HepG2 (cell line): ENCODE data around the gene TMEM165. TPM values are rescaled to one million over a fixed set of nuclear protein-coding genes. Genes with fewer than 3 reads are reported as not detected.

Experiments used
- ATRX ChIP-seq: sonication (generic); formaldehyde crosslinking; IDR thresholded peaks from 2 replicates; pipeline ENCODE4 v1.4.0; 2020; ENCODE audit warnings: missing genetic modification reagents, borderline replicate concordance
- CBX5 ChIP-seq: sonication (generic); formaldehyde crosslinking; IDR thresholded peaks from 2 replicates; pipeline ENCODE4 v1.4.0; 2020; ENCODE audit warnings: missing genetic modification reagents, borderline replicate concordance
- CREBL2 ChIP-seq: sonication (generic); formaldehyde crosslinking; IDR thresholded peaks from 2 replicates; pipeline ENCODE4 v1.8.1; 2023; ENCODE audit warnings: missing genetic modification reagents, mild to moderate bottlenecking, borderline replicate concordance
- E2F2 ChIP-seq: sonication (generic); formaldehyde crosslinking; IDR thresholded peaks from 2 replicates; pipeline ENCODE4 v1.4.0; 2020; ENCODE audit warnings: missing genetic modification reagents, borderline replicate concordance
- ESRRA ChIP-seq: sonication (generic); formaldehyde crosslinking; IDR thresholded peaks from 2 replicates; pipeline ENCODE4 v1.5.1; 2020; ENCODE audit warnings: mild to moderate bottlenecking, low read depth, missing genetic modification reagents
- GATA4 ChIP-seq: sonication (generic); IDR thresholded peaks from 2 replicates; pipeline ENCODE4 v1.6.1; 2016; ENCODE audit warnings: antibody characterized with exemption, low read depth, borderline replicate concordance
- KLF11 ChIP-seq: IDR thresholded peaks from 2 replicates; pipeline ENCODE4 v1.6.1; 2016; ENCODE audit warnings: missing compliant biosample characterization
- KLF6 ChIP-seq: IDR thresholded peaks from 2 replicates; pipeline ENCODE4 v1.8.0; 2016; ENCODE audit warnings: missing biosample characterization, missing genetic modification reagents
- MAFG ChIP-seq: sonication (generic); formaldehyde crosslinking; IDR thresholded peaks from 2 replicates; pipeline ENCODE4 v1.5.1; 2020; ENCODE audit warnings: mild to moderate bottlenecking, missing genetic modification reagents
- NKX3-1 ChIP-seq: sonication (generic); formaldehyde crosslinking; IDR thresholded peaks from 2 replicates; pipeline ENCODE4 v1.5.0; 2020; ENCODE audit warnings: missing genetic modification reagents
- POGZ ChIP-seq: sonication (generic); formaldehyde crosslinking; IDR thresholded peaks from 2 replicates; pipeline ENCODE4 v1.4.0; 2020; ENCODE audit warnings: mild to moderate bottlenecking, missing genetic modification reagents
- SSRP1 ChIP-seq: IDR thresholded peaks from 2 replicates; pipeline ENCODE4 v1.6.1; 2016; ENCODE audit warnings: control low read depth
- TBX3 ChIP-seq: fragments of 450-650 bp; IDR thresholded peaks from 2 replicates; pipeline ENCODE4 v1.6.1; 2017; ENCODE audit warnings: antibody characterized with exemption, mild to moderate bottlenecking, inconsistent platforms, borderline replicate concordance
- TFDP1 ChIP-seq: IDR thresholded peaks from 2 replicates; pipeline ENCODE4 v1.6.1; 2016; ENCODE audit warnings: missing compliant biosample characterization, missing genetic modification reagents, borderline replicate concordance
- XRCC5 ChIP-seq: fragments of 200-400 bp; formaldehyde crosslinking; optimal IDR thresholded peaks from 2 replicates; pipeline ENCODE3; 2017; ENCODE audit warnings: mild to moderate bottlenecking, low read length
- ZBTB20 ChIP-seq: sonication (generic); formaldehyde crosslinking; IDR thresholded peaks from 2 replicates; pipeline ENCODE4 v1.8.1; 2023; ENCODE audit warnings: missing genetic modification reagents, low read depth, mild to moderate bottlenecking, borderline replicate concordance
- ZMAT3 ChIP-seq: sonication (generic); formaldehyde crosslinking; conservative IDR thresholded peaks from 2 replicates; pipeline ENCODE4 v1.7.0; 2021; ENCODE audit warnings: missing genetic modification reagents
- ZNF17 ChIP-seq: sonication (generic); formaldehyde crosslinking; IDR thresholded peaks from 2 replicates; pipeline ENCODE4 v1.5.0; 2020; ENCODE audit warnings: mild to moderate bottlenecking, missing genetic modification reagents
- ZNF556 ChIP-seq: sonication (generic); formaldehyde crosslinking; IDR thresholded peaks from 2 replicates; pipeline ENCODE4 v1.4.0; 2020; ENCODE audit warnings: mild to moderate bottlenecking, missing genetic modification reagents, borderline replicate concordance
- ZNF572 ChIP-seq: sonication (generic); formaldehyde crosslinking; IDR thresholded peaks from 2 replicates; pipeline ENCODE4 v1.5.1; 2020; ENCODE audit warnings: mild to moderate bottlenecking, missing genetic modification reagents
- ZNF703 ChIP-seq: sonication (generic); formaldehyde crosslinking; IDR thresholded peaks from 2 replicates; pipeline ENCODE4 v1.5.1; 2020; ENCODE audit warnings: missing genetic modification reagents, mild to moderate bottlenecking, moderate library complexity, borderline replicate concordance
- polyA plus RNA-seq, 8 experiments: library from polyadenylated mRNA; depleted of rRNA in 3 of 8; stranded (reverse) in 7 of 8; unstranded in 1 of 8; fragments of >200 nt; fragmentation: Illumina TruSeq in 4 of 8; extraction: Trizol in 4 of 8; gene quantifications; 2 replicates each; pipeline versions ENCODE4 v1.2.1 to v1.2.3, GENCODE V29; 2011 to 2016; ENCODE audit warnings: low read depth in 4 of 8, missing spikeins in 1 of 8, mixed read lengths in 1 of 8; ENCODE audit not compliant: insufficient read depth in 1 of 8
- total RNA-seq, 5 experiments: library from RNA; depleted of rRNA; stranded (reverse); fragments of >200 nt; fragmentation: Illumina TruSeq; extraction: Trizol; gene quantifications; 2 replicates each; pipeline ENCODE4 v1.2.3, GENCODE V29; 2016; ENCODE audit warnings: low read depth in 1 of 5
- TF ChIP-seq, protein P1 (sequence below): sonication (generic); formaldehyde crosslinking; IDR thresholded peaks from 2 replicates; pipeline ENCODE4 v1.5.0; 2020; ENCODE audit warnings: mild to moderate bottlenecking, missing genetic modification reagents, borderline replicate concordance

TMEM165 gene
- total and polyA plus RNA-seq, 2 of the 13 experiments (the other 11 are each of a cell fraction or from before 2014, with no cell fraction given), result 54.6 to 103 TPM

GRCh38 chr4:55345980-55346850 is 49.5 kb upstream of the TMEM165 start, which contains the start of gene SRD5A3 (continued):
- TF ChIP-seq KLF11 (no peak), XRCC5 (peak; percentile 48), KLF6 (CRISPR knock-in tag) (peak; percentile 69; the same call in 1 of the 2 replicates), ESRRA (no peak; the same call in 1 of the 2 replicates), ZNF572 (CRISPR knock-in tag) (0 out of 2 replicates have a peak, but pooled peaks have one; percentile 56), CBX5 (CRISPR knock-in tag) (no peak), POGZ (CRISPR knock-in tag) (peak; percentile 42), TFDP1 (CRISPR knock-in tag) (peak; percentile 91), SSRP1 (CRISPR knock-in tag) (no peak), ZNF703 (CRISPR knock-in tag) (peak; percentile 47; the same call in 1 of the 2 replicates), E2F2 (no peak), GATA4 (no peak; the same call in 1 of the 2 replicates), MAFG (CRISPR knock-in tag) (no peak), CREBL2 (CRISPR knock-in tag) (no peak), NKX3-1 (CRISPR knock-in tag) (0 out of 2 replicates have a peak, but pooled peaks have one; percentile 61), ZNF17 (CRISPR knock-in tag) (no peak), TBX3 (no peak), ZNF556 (CRISPR knock-in tag) (0 out of 2 replicates have a peak, but pooled peaks have one; percentile 45), ATRX (CRISPR knock-in tag) (no peak), ZBTB20 (CRISPR knock-in tag) (peak; percentile 31; the same call in 1 of the 2 replicates), ZMAT3 (CRISPR knock-in tag) (peak; percentile 84)
- TF ChIP-seq, protein P1, sequence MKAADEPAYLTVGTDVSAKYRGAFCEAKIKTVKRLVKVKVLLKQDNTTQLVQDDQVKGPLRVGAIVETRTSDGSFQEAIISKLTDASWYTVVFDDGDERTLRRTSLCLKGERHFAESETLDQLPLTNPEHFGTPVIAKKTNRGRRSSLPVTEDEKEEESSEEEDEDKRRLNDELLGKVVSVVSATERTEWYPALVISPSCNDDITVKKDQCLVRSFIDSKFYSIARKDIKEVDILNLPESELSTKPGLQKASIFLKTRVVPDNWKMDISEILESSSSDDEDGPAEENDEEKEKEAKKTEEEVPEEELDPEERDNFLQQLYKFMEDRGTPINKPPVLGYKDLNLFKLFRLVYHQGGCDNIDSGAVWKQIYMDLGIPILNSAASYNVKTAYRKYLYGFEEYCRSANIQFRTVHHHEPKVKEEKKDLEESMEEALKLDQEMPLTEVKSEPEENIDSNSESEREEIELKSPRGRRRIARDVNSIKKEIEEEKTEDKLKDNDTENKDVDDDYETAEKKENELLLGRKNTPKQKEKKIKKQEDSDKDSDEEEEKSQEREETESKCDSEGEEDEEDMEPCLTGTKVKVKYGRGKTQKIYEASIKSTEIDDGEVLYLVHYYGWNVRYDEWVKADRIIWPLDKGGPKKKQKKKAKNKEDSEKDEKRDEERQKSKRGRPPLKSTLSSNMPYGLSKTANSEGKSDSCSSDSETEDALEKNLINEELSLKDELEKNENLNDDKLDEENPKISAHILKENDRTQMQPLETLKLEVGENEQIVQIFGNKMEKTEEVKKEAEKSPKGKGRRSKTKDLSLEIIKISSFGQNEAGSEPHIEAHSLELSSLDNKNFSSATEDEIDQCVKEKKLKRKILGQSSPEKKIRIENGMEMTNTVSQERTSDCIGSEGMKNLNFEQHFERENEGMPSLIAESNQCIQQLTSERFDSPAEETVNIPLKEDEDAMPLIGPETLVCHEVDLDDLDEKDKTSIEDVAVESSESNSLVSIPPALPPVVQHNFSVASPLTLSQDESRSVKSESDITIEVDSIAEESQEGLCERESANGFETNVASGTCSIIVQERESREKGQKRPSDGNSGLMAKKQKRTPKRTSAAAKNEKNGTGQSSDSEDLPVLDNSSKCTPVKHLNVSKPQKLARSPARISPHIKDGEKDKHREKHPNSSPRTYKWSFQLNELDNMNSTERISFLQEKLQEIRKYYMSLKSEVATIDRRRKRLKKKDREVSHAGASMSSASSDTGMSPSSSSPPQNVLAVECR (CRISPR knock-in tag), result peak; percentile 82; the same call in 1 of the 2 replicates
